Measurements from ENCODE around the gene ARHGAP4.

Gene ARHGAP4

GRCh38 chrX:153910446-153910845, 15.6 kb downstream of the ARHGAP4 start:
- H3K9me3 Mint-ChIP-seq = peaks cover 39% of the 10 kb centered on the region
- DNase-seq = no peak
- no peak overlapping the region for H3K27ac Mint-ChIP-seq
- H3K4me1 Mint-ChIP-seq = peaks cover 8% of the 10 kb centered on the region
- no peak for TF ChIP-seq CTCF (IDR thresholded peaks at IDR 0.05)
- no peak overlapping the region for H3K4me3 Mint-ChIP-seq
- H3K27me3 Mint-ChIP-seq (ENCODE audit: low read depth, poor library complexity) = no peaks in the 10 kb centered on the region
- no peaks in the 10 kb centered on the region for H3K36me3 Mint-ChIP-seq (ENCODE audit: low read depth)

DNA sequence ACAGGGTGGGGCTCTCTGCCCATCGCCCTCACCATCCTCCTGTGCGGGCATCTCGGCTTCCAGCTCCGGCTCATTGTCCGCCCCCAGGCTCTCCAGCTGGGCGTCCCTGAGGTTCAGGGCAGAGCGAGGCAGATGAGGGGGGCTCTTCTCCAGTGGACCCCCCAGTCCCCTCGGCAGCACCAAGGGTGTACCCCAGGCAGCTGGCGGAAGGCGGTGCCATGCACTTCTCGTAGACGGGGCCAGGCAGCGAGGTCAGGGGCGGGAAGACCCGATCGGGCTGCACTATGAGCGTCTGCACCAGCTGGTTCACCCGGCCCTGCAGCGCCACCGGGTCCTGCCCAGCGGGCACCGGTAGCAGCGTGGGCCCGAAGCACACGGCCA, 16.1 kb downstream of the ARHGAP4 start:
- no peak for TF ChIP-seq CTCF (IDR thresholded peaks at IDR 0.05)
- Mint-ChIP-seq H3K4me3 (no peak overlapping the region), H3K4me1 (peaks cover 8% of the 10 kb centered on the region), H3K36me3 (ENCODE audit: low read depth) (no peaks in the 10 kb centered on the region), H3K27ac (no peak overlapping the region), H3K9me3 (peaks cover 39% of the 10 kb centered on the region), H3K27me3 (ENCODE audit: low read depth, poor library complexity) (no peaks in the 10 kb centered on the region)
- no peak for DNase-seq

DNA sequence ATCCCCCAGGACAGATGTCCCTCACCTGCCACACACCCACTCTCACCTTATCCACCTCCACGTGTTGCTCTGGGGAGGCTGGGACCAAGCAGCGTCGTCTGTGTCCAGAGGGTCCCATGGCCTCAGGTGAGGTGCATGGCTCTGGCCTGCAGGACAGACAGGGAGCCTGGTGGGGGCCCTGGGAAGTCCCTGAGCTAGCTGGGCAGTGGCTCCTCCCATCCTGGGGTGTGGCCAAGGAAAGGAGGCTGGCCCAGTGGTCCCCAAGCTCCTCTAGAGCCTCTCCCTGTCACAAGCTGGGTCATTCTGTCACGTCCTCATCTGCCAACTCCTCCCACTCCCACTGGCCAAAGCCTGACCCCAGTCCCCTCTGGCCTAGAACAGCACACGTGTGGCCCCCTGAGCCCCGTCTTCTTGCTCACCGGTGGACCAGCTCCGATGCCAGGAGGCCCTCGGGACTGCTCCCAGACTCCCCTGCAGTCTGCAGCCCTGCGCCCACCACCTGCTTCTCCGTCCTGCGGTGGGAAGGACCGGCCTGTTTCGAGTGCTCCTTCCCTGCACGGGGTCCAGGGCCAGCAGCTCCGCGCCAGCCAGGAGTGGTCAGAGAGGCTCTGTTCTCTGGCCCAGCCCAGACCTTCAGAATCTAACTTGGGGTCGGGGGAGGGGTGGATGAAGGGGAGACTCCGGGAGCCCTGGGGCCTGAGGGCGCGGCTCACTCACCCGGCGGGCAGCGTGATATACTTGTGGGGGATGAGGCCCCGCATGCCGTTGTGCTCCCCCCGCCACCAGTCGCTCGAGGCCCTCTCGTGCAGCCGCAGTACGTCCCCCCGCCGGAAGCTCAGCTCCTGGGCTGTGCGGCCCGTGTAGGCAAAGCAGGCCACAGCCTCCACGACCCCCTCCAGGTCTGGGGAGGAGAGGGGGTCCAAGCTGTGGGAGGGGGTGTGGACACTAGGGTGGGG, 16.8 kb downstream of the ARHGAP4 start:
- Mint-ChIP-seq H3K4me3 (no peak overlapping the region), H3K27me3 (ENCODE audit: low read depth, poor library complexity) (no peaks in the 10 kb centered on the region), H3K9me3 (peaks cover 37% of the 10 kb centered on the region), H3K4me1 (peaks cover 12% of the 10 kb centered on the region), H3K36me3 (ENCODE audit: low read depth) (no peaks in the 10 kb centered on the region), H3K27ac (no peak overlapping the region)
- DNase-seq = peak; percentile 68
- no peak for TF ChIP-seq CTCF (IDR thresholded peaks at IDR 0.05)

DNA sequence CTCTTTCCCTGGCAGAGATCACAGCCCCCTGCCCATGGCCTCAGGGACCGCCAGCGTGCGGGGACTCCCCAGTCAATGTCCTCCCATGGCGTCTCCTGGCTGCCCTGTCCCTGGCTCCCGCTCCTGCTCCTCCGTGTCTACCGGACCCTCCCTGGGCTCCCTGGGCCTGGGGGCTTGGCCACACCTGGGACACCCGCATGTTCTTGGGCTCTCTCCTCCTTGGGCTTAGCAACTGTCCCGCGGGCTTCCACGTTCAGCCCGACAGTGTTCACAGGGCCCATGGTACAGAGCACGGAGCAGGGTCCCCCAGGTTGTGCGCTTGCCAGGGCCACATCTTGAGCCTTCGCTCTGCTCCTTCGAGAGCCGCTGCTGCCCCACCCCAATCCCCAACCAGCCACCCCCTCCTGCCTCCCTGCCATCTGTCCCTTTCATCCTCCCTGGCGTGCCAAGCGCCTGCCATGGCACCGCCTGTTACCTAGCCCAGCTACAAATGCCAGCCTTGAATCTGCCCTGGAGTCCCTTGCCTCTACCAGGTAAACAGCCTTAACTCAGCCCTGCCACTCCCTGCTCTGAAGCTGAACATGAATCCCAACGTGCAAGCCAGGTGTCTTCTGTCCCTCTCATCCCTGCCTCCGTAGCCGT, 17.7 kb downstream of the ARHGAP4 start:
- H3K27me3 Mint-ChIP-seq (ENCODE audit: low read depth, poor library complexity) = no peaks in the 10 kb centered on the region
- peaks cover 39% of the 10 kb centered on the region for H3K9me3 Mint-ChIP-seq
- DNase-seq = no peak
- no peaks in the 10 kb centered on the region for H3K36me3 Mint-ChIP-seq (ENCODE audit: low read depth)
- TF ChIP-seq CTCF (IDR thresholded peaks at IDR 0.05) = no peak
- no peak overlapping the region for H3K27ac Mint-ChIP-seq
- peaks cover 20% of the 10 kb centered on the region for H3K4me1 Mint-ChIP-seq
- H3K4me3 Mint-ChIP-seq = no peak overlapping the region

- Mint-ChIP-seq H3K27ac (no peak overlapping the region), H3K9me3 (peaks cover 47% of the 10 kb centered on the region), H3K27me3 (ENCODE audit: low read depth, poor library complexity) (no peaks in the 10 kb centered on the region), H3K36me3 (ENCODE audit: low read depth) (no peaks in the 10 kb centered on the region), H3K4me1 (peaks cover 24% of the 10 kb centered on the region), H3K4me3 (no peak overlapping the region)
- no peak for DNase-seq
- no peak for TF ChIP-seq CTCF (IDR thresholded peaks at IDR 0.05)
These were observed 18.6 kb downstream of the ARHGAP4 start for GRCh38 chrX:153907456-153907855.

Data from nephron progenitor cell (in vitro differentiated cells).